NCI-H2107 treated with DMSO at 0.1 percent for 48 hours (cell line): ENCODE measurements around the gene ZCCHC14.
"Not testable (repeated sequence)": the region's sequence is repeated elsewhere in the genome, so short reads cannot be mapped to it uniquely, and the experiment has no call there.

Experiments used
- DNase-seq: peaks from one replicate; lab custom pipeline; 2025; ENCODE audit not compliant: unreplicated experiment; lab: John Stamatoyannopoulos, UW

The ZCCHC14 gene

GRCh38 chr16:87525352-87525751, 32.5 kb upstream of the ZCCHC14 start:
- DNase-seq, result no peak

DNA sequence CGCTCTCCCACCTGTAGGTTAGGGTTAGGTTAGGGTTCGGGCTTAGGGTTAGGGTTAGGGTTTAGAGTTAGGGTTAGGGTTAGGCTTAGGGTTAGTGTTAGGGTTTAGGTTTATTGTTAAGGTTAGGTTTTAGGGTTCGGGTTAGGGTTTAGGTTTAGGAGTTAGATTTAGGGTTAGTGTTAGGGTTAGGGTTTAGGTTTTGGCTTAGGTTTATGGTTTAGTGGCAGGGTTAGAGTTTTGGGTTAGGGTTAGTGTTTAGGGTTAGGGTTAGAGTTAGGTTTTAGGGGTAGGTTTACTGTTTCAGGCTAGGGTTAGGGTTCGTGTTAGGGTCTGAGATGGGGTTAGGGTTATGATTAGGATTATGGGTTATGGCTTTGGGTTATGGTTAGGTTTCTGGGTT, 31.6 kb upstream of the ZCCHC14 start:
- DNase-seq, result no peak

- not testable (repeated sequence) for DNase-seq
Measured at GRCh38 chr16:87523605-87524004, 30.8 kb upstream of the ZCCHC14 start.

GRCh38 chr16:87521764-87522163, 28.9 kb upstream of the ZCCHC14 start:
- not testable (repeated sequence) for DNase-seq

- not testable (repeated sequence) for DNase-seq
Measured at GRCh38 chr16:87519170-87519569, 26.3 kb upstream of the ZCCHC14 start.

DNA sequence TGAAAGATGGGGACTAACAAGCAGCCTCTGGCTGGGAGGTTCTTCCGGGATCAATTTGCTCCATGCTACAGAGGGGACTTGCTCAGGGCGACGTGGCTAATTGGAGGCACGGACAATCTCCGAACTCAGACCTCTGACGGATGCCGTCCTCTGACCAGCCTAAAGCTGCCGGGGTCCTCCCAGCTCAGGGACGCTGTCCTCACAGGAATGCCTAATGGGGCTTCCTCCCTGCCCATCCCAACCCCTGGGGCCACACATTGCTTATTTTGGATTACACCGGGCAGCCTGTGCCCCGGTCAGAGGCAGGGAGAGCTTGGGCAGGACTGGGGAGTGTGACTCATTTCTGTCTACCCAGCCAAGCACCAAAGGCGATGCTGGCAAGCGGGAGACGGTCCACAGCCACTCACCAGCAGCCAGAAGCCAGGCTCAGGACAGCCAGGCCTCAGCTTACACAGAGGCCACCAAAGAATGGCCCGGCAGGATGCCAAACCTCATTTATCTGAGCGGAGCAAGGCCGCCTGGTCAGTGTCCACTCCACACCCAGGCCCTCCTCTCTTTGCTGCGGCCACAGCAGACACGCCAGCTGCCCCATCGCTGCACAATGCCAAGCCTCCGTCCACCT, 25.7 kb upstream of the ZCCHC14 start:
- not testable (repeated sequence) for DNase-seq

GRCh38 chr16:87517610-87518429, 25.0 kb upstream of the ZCCHC14 start:
- not testable (repeated sequence) for DNase-seq

GRCh38 chr16:87516361-87516760, 23.5 kb upstream of the ZCCHC14 start:
- no peak for DNase-seq

- no peak for DNase-seq
Measured at GRCh38 chr16:87515475-87516330, 22.9 kb upstream of the ZCCHC14 start.

DNA sequence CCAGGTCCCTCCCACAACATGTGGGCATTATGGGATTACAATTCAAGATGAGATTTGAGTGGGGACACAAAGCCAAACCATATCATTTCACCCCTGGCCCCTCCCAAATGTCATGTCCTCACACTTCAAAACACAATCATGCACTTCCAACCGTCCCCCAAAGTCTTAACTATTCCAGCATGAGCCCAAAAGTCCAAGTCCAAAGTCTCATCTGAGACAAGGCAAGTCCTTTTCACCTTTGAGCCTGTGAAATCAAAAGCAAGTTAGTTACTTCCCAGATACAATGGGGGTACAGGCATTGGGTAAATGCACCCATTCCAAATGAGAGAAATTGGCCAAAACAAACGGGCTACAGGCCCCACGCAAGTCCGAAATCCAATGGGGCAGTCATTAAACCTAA, 17.0 kb upstream of the ZCCHC14 start:
- DNase-seq, result not testable (repeated sequence)

DNA sequence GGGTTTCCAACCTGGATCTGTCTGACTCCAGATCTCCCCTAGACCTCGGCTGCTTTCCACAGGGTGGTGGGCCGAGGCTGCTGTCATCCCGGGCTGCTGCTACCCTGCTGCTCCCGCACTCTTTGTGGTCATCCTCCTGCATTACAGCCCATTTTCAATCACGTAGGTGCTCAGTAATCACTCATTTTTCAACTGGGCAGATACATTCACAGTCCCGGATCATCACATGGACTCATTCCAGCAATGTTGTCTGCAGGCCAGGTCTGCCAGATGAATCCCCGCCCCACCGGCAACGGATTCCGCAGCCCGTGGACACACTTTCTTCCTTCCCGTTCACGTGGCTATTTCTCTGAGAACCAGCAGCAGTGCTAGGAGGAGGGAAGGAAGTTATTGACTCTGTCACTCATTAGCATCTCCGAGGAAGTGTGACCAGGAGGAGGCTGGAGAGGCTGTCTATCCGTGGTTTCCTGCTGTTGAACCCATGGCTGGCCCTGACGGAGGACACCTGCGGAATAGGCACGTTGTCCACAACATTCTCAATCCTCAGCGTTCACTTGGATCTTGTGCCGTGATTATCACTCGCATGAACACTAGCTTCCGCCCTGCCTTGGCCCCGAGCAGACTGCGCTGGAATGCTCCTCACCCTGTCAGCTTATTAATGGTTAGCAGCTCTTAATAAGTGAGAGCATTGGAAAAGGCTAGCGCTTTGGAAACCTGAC, 14.7 kb upstream of the ZCCHC14 start:
- DNase-seq, result no peak

- DNase-seq, result no peak
Measured at GRCh38 chr16:87506423-87507350, 13.9 kb upstream of the ZCCHC14 start.

GRCh38 chr16:87505834-87506233, 13.0 kb upstream of the ZCCHC14 start:
- DNase-seq, result no peak

- DNase-seq, result not testable (repeated sequence)
Measured at GRCh38 chr16:87503232-87503937, 10.6 kb upstream of the ZCCHC14 start.

GRCh38 chr16:87502308-87502969, 9.6 kb upstream of the ZCCHC14 start:
- no peak for DNase-seq

GRCh38 chr16:87501117-87501516, 8.3 kb upstream of the ZCCHC14 start:
- DNase-seq, result no peak

DNA sequence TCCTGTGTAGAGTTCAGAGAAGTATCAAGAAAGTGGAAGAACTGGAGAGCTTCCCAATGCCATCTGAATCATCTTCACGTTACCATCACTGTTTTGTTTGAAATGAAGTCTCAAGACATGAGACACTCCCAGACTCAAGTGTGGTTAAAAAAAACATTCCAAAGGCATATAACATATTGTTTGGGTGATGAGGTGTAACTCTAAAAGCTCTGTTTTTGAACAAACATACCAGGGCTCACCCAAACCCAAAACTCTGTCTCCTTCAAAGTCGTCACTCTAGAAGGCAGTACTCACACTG, 6.3 kb upstream of the ZCCHC14 start:
- DNase-seq, result no peak

DNA sequence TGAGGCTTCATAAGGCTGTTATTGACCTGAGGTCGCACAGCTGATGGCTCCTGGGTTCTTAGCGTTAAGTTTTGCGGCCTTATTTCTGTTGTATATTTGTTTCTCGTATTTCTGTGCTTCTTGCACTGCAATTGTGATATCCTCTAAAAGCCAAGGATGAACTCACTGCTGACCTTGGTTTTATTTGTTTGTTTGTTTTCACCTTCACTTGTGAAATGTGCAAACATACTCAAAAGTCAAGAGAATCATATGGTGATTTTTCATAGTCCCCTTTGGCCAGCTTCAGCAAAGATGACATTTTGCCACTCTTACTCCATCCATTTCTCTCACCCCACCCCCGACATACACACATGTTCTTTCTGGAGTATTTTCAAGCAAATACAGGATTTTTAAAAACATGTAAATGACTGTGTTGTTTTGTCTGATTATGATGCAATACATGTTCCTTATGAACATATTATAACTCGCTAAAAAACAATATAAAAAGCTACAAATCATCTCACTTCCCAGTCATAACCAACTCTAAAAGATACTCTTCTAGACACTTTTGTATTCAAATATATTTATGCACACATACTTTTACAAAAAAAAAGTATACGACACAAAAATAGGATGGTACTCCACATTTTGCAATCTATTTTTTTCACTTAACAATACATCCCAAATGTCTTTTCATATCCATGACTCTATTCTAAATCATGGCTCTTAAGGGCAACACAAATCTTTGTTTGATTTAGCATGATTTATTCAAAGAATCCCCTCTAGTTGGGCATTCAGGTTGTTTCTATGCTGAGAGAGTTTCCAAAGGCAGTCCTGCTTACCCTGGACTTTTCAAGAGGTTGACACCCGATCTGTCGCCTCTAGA, 5.7 kb upstream of the ZCCHC14 start:
- DNase-seq, result no peak
